PFSK-1 (cell line): ENCODE measurements around the gene UCKL1.

Source experiments
- FOXP2 ChIP-seq: optimal IDR thresholded peaks from 2 replicates; pipeline ENCODE3; 2011; ENCODE audit warnings: borderline replicate concordance, control low read depth, inconsistent platforms; ENCODE audit not compliant: insufficient read depth; ENCODE audit errors: extremely low read length, extremely low read depth
- POLR2AphosphoS5 ChIP-seq: IDR thresholded peaks from 2 replicates; pipeline ENCODE4 v1.6.1; 2012; ENCODE audit warnings: low read depth, mild to moderate bottlenecking, control low read depth, low read length, moderate library complexity
- REST ChIP-seq, 2 experiments: IDR thresholded peaks; 2 replicates each; pipeline versions ENCODE4 v1.6.1 to v1.8.0; 2011 to 2012; ENCODE audit warnings: low read depth in 2 of 2, low read length in 2 of 2, control low read depth in 1 of 2, inconsistent platforms in 1 of 2, mild to moderate bottlenecking in 1 of 2, moderate library complexity in 1 of 2; ENCODE audit not compliant: insufficient read depth in 1 of 2
- SIN3A ChIP-seq: IDR thresholded peaks from 2 replicates; pipeline ENCODE4 v1.6.1; 2012; ENCODE audit warnings: mild to moderate bottlenecking, low read length, moderate library complexity, borderline replicate concordance; ENCODE audit not compliant: insufficient read depth
- TAF1 ChIP-seq: IDR thresholded peaks from 2 replicates; pipeline ENCODE4 v1.6.1; 2012; ENCODE audit warnings: low read length, control low read depth, borderline replicate concordance; ENCODE audit not compliant: insufficient read depth

GRCh38 chr20:63958964-63959698 lies 2.9 kb upstream of the UCKL1 start:
- TF ChIP-seq SIN3A (no peak), TAF1 (no peak), POLR2AphosphoS5 (no peak), REST (IDR thresholded peaks at IDR 0.05; ENCODE audit: insufficient read depth in 1 of 2, low read depth in 2 of 2, low read length in 2 of 2) (no peak), FOXP2 (no peak)
